Measurements from ENCODE around the gene INSRR.

INSRR gene

GRCh38 chr1:156806512-156807440 lies 52.1 kb downstream of the INSRR start:
- TF ChIP-seq, protein P1, sequence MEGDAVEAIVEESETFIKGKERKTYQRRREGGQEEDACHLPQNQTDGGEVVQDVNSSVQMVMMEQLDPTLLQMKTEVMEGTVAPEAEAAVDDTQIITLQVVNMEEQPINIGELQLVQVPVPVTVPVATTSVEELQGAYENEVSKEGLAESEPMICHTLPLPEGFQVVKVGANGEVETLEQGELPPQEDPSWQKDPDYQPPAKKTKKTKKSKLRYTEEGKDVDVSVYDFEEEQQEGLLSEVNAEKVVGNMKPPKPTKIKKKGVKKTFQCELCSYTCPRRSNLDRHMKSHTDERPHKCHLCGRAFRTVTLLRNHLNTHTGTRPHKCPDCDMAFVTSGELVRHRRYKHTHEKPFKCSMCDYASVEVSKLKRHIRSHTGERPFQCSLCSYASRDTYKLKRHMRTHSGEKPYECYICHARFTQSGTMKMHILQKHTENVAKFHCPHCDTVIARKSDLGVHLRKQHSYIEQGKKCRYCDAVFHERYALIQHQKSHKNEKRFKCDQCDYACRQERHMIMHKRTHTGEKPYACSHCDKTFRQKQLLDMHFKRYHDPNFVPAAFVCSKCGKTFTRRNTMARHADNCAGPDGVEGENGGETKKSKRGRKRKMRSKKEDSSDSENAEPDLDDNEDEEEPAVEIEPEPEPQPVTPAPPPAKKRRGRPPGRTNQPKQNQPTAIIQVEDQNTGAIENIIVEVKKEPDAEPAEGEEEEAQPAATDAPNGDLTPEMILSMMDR (IDR thresholded peaks at IDR 0.05; ENCODE audit: borderline replicate concordance, insufficient read depth, low read depth, low read length), result no peak
- no peak overlapping the region for H3K4me3 ChIP-seq (ENCODE audit: low read depth, low read length)

GRCh38 chr1:156805766-156806511 lies 53.0 kb downstream of the INSRR start:
- TF ChIP-seq, protein P1 (IDR thresholded peaks at IDR 0.05; ENCODE audit: borderline replicate concordance, insufficient read depth, low read depth, low read length), result no peak
- H3K4me3 ChIP-seq (ENCODE audit: low read depth, low read length), result no peak overlapping the region

DNA sequence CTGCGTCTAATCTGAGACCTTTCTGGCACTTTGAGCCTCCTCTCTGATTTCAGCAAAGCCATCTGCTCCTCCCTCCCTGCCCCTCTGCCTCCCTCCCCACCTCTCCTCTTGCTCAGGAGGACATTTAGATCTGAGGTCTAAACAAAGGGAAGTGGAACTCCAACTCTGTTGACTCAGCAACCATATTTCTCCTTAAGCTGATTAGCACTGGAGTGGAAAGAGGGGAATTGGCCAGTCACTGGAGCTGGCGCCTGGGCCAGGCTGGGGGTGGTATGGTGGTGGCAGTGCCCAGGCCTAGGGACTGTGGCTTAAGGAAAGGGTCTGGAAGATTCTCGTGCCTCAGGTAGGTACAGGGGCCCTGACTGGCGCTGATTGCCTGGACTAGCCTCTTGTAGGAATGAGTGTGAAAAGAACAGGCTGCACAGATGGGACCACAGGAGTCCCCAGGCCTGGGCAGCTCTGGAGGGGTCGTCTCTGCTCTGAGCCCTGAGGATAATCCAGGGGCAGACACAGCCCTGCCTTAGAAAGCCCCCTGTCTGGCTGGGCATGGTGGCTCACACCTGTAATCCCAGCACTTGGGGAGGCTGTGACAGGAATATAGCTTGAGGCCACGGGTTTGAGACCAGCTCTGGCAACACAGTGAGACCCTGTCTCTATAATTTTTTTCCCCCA lies 54.2 kb downstream of the INSRR start:
- no peak overlapping the region for H3K4me3 ChIP-seq (ENCODE audit: low read depth, low read length)
- TF ChIP-seq, protein P1 (IDR thresholded peaks at IDR 0.05; ENCODE audit: borderline replicate concordance, insufficient read depth, low read depth, low read length), result no peak

- H3K4me3 ChIP-seq (ENCODE audit: low read depth, low read length), result no peak overlapping the region
- TF ChIP-seq, protein P1 (IDR thresholded peaks at IDR 0.05; ENCODE audit: borderline replicate concordance, insufficient read depth, low read depth, low read length), result no peak
Measured at GRCh38 chr1:156804026-156804425, 54.9 kb downstream of the INSRR start.

- TF ChIP-seq, protein P1 (IDR thresholded peaks at IDR 0.05; ENCODE audit: borderline replicate concordance, insufficient read depth, low read depth, low read length), result no peak
- no peak overlapping the region for H3K4me3 ChIP-seq (ENCODE audit: low read depth, low read length)
Measured at GRCh38 chr1:156803086-156803851, 55.6 kb downstream of the INSRR start.

DNA sequence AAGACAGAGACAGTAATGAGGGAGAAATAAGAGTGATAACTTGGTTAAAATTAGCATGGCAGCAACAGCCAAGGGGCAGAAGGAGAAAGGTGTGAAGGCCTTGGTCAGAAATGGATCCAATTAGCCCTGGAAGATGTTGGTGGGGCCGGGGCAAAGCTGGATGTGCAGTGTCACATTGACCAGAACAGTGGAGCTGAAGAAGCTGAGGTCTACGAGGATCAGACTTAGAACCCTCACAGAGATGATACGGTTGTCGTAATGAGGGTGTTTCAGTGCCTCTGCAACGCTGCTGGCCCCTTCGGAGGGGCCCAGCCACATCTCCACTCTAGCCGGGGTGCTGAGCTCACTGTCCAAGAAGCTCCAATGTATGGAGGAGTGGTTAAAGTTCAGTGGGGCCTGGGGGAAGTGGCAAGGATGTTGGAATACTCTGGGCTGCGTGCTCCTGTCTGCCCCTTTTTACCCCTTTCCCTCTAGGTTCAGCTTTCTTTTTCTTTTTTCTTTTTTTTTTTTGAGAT lies 56.4 kb downstream of the INSRR start:
- H3K4me3 ChIP-seq (ENCODE audit: low read depth, low read length), result no peak overlapping the region
- TF ChIP-seq, protein P1 (IDR thresholded peaks at IDR 0.05; ENCODE audit: borderline replicate concordance, insufficient read depth, low read depth, low read length), result no peak
